ENCODE data around the gene CDH23. TPM values are rescaled to one million over a fixed set of nuclear protein-coding genes. Genes with fewer than 3 reads are reported as not detected.

CDH23 gene
- total and polyA plus RNA-seq, 2 of the 8 experiments (the other 6 are each of a cell fraction or from before 2014, with no cell fraction given): 1.9 to 4.9 TPM

DNA sequence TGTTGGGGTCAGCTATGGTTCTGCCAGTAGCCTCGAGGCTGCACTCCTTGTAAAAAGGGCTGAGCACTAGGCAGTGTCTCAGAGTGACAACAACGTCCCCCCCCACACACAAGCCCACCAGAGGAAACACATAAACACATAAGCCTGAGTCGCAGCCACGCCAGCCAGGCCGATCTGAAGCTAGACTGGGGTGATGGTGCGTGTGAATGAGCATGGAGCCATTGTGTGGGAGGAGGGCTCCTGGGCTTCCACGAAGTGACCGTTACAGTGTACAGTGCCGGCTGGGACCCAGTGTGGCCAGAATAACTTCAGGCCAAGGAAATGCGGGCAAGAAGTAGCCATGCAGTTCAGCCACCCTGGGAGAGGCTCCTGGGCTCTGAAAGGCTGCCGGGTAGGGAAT lies 326.6 kb downstream of the CDH23 start (continued):
- TF ChIP-seq, protein P1, sequence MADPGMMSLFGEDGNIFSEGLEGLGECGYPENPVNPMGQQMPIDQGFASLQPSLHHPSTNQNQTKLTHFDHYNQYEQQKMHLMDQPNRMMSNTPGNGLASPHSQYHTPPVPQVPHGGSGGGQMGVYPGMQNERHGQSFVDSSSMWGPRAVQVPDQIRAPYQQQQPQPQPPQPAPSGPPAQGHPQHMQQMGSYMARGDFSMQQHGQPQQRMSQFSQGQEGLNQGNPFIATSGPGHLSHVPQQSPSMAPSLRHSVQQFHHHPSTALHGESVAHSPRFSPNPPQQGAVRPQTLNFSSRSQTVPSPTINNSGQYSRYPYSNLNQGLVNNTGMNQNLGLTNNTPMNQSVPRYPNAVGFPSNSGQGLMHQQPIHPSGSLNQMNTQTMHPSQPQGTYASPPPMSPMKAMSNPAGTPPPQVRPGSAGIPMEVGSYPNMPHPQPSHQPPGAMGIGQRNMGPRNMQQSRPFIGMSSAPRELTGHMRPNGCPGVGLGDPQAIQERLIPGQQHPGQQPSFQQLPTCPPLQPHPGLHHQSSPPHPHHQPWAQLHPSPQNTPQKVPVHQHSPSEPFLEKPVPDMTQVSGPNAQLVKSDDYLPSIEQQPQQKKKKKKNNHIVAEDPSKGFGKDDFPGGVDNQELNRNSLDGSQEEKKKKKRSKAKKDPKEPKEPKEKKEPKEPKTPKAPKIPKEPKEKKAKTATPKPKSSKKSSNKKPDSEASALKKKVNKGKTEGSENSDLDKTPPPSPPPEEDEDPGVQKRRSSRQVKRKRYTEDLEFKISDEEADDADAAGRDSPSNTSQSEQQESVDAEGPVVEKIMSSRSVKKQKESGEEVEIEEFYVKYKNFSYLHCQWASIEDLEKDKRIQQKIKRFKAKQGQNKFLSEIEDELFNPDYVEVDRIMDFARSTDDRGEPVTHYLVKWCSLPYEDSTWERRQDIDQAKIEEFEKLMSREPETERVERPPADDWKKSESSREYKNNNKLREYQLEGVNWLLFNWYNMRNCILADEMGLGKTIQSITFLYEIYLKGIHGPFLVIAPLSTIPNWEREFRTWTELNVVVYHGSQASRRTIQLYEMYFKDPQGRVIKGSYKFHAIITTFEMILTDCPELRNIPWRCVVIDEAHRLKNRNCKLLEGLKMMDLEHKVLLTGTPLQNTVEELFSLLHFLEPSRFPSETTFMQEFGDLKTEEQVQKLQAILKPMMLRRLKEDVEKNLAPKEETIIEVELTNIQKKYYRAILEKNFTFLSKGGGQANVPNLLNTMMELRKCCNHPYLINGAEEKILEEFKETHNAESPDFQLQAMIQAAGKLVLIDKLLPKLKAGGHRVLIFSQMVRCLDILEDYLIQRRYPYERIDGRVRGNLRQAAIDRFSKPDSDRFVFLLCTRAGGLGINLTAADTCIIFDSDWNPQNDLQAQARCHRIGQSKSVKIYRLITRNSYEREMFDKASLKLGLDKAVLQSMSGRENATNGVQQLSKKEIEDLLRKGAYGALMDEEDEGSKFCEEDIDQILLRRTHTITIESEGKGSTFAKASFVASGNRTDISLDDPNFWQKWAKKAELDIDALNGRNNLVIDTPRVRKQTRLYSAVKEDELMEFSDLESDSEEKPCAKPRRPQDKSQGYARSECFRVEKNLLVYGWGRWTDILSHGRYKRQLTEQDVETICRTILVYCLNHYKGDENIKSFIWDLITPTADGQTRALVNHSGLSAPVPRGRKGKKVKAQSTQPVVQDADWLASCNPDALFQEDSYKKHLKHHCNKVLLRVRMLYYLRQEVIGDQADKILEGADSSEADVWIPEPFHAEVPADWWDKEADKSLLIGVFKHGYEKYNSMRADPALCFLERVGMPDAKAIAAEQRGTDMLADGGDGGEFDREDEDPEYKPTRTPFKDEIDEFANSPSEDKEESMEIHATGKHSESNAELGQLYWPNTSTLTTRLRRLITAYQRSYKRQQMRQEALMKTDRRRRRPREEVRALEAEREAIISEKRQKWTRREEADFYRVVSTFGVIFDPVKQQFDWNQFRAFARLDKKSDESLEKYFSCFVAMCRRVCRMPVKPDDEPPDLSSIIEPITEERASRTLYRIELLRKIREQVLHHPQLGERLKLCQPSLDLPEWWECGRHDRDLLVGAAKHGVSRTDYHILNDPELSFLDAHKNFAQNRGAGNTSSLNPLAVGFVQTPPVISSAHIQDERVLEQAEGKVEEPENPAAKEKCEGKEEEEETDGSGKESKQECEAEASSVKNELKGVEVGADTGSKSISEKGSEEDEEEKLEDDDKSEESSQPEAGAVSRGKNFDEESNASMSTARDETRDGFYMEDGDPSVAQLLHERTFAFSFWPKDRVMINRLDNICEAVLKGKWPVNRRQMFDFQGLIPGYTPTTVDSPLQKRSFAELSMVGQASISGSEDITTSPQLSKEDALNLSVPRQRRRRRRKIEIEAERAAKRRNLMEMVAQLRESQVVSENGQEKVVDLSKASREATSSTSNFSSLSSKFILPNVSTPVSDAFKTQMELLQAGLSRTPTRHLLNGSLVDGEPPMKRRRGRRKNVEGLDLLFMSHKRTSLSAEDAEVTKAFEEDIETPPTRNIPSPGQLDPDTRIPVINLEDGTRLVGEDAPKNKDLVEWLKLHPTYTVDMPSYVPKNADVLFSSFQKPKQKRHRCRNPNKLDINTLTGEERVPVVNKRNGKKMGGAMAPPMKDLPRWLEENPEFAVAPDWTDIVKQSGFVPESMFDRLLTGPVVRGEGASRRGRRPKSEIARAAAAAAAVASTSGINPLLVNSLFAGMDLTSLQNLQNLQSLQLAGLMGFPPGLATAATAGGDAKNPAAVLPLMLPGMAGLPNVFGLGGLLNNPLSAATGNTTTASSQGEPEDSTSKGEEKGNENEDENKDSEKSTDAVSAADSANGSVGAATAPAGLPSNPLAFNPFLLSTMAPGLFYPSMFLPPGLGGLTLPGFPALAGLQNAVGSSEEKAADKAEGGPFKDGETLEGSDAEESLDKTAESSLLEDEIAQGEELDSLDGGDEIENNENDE (IDR thresholded peaks at IDR 0.05; ENCODE audit: insufficient replicate concordance, low read length): no peak
- TF ChIP-seq GABPA (IDR thresholded peaks at IDR 0.05; ENCODE audit: borderline replicate concordance, insufficient read depth, low read length): no peak
- no peak for TF ChIP-seq SP2 (IDR thresholded peaks at IDR 0.05; ENCODE audit: low read length)
- no peak for TF ChIP-seq RNF2 (IDR thresholded peaks at IDR 0.05; ENCODE audit: borderline replicate concordance, low read depth, low read length, missing control alignments, poor library complexity, severe bottlenecking)
- no peak for TF ChIP-seq MAFK (IDR thresholded peaks at IDR 0.05; ENCODE audit: low read depth, low read length)
